ENCODE measurements around the gene STK32A.

Gene STK32A

DNA sequence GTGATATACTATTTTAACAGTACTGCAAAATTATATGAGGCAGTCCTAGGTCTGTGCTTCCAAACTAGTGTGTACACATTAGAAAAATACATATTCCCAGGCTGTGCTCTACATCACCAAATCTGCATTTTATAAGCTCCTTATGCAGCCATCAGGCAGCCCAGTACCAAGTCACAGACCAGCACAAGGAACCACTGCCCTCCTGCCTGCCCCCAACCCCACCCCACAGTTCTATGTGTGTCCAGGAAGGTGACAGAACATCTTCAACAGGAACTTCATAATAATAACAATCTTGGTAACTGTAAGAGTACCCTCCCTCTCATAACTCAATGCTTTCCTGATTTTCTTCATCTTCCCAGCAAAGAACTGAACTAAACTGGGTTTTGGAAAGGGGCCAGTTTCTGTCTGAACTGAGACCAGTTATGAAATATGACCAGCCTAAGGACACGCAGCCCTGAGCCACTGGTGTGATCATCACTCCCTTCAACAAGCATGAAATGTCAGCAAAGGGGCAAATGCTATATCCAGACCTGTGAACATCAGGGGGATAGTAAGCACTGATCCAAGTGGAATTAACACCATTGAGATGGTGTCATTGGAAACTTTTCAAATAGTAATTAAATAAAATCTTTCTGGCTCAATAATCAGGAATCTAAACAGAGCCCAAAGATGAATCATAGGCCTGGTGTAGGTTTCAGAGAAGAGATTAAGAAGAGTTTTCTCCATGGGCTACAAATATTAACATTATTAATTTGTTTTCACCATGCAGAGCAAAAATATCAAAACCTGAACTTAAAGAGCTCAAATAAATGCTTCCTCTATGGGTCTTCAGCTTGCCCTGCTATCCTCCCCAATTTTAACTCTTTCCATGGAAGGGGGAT is 192.9 kb downstream of the STK32A start:
- TF ChIP-seq REST (IDR thresholded peaks at IDR 0.05; ENCODE audit: insufficient replicate concordance, low read depth) (no peak), SPI1 (IDR thresholded peaks at IDR 0.05; ENCODE audit: borderline replicate concordance, low read depth) (no peak), GABPA (IDR thresholded peaks at IDR 0.05; ENCODE audit: low read depth) (no peak), CTCF (IDR thresholded peaks at IDR 0.05; ENCODE audit: insufficient read depth, low read length) (no peak), POLR2AphosphoS5 (IDR thresholded peaks at IDR 0.05; ENCODE audit: low read depth) (no peak)
- DNase-seq (ENCODE audit: low read depth in 1 of 2, low spot score in 1 of 2), result no peak
- H3K27me3 ChIP-seq (ENCODE audit: insufficient read depth, poor library complexity, severe bottlenecking), result no peaks in the 10 kb centered on the region
- no peak overlapping the region for H3K4me3 ChIP-seq (replicated peaks; ENCODE audit: insufficient read depth, low read length)
- H3K27ac ChIP-seq (replicated peaks), result no peak overlapping the region

DNA sequence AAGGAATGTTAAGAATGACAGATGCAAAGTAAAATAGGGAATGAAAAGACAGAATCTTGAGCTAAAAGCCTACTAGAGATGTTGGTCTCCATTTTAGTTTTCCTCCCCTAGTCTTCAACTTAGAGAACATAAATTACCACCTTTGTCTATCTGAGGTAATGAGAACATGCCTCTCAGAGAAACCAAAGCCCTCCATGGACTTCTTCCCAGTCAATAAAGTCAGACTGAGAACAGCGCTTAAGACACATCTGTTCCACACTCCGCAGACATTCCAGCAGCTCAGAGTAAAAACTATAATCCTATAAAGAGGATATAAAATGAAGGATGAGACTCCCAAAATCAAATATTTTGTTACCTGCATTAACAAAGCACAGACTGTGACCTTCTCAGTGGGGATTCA is 195.8 kb downstream of the STK32A start:
- no peak for DNase-seq (ENCODE audit: low read depth in 1 of 2, low spot score in 1 of 2)
- Histone ChIP-seq H3K27me3 (ENCODE audit: insufficient read depth, poor library complexity, severe bottlenecking) (no peaks in the 10 kb centered on the region), H3K27ac (replicated peaks) (no peak overlapping the region), H3K4me3 (replicated peaks; ENCODE audit: insufficient read depth, low read length) (no peak overlapping the region)
- TF ChIP-seq CTCF (IDR thresholded peaks at IDR 0.05; ENCODE audit: insufficient read depth, low read length), result no peak
- no peak for TF ChIP-seq POLR2AphosphoS5 (IDR thresholded peaks at IDR 0.05; ENCODE audit: low read depth)
- no peak for TF ChIP-seq SPI1 (IDR thresholded peaks at IDR 0.05; ENCODE audit: borderline replicate concordance, low read depth)

- TF ChIP-seq CTCF (IDR thresholded peaks at IDR 0.05; ENCODE audit: insufficient read depth, low read length), result no peak
- peak; percentile 89 for TF ChIP-seq SPI1 (IDR thresholded peaks at IDR 0.05; ENCODE audit: borderline replicate concordance, low read depth)
- DNase-seq (ENCODE audit: low read depth in 1 of 2, low spot score in 1 of 2), result peak in 1 of 2 experiments; percentile 32
- Histone ChIP-seq H3K27ac (replicated peaks) (no peak overlapping the region), H3K4me3 (replicated peaks; ENCODE audit: insufficient read depth, low read length) (no peak overlapping the region), H3K27me3 (ENCODE audit: insufficient read depth, poor library complexity, severe bottlenecking) (no peaks in the 10 kb centered on the region)
Observed at GRCh38 chr5:147431586-147431985, 196.8 kb downstream of the STK32A start.

- H3K4me3 ChIP-seq (replicated peaks; ENCODE audit: insufficient read depth, low read length), result no peak overlapping the region
- no peak for DNase-seq (ENCODE audit: low read depth in 1 of 2, low spot score in 1 of 2)
- no peaks in the 10 kb centered on the region for H3K27me3 ChIP-seq (ENCODE audit: insufficient read depth, poor library complexity, severe bottlenecking)
- no peak overlapping the region for H3K27ac ChIP-seq (replicated peaks)
- TF ChIP-seq GABPA (IDR thresholded peaks at IDR 0.05; ENCODE audit: low read depth) (no peak), CTCF (IDR thresholded peaks at IDR 0.05; ENCODE audit: insufficient read depth, low read length) (no peak), SPI1 (IDR thresholded peaks at IDR 0.05; ENCODE audit: borderline replicate concordance, low read depth) (no peak), REST (IDR thresholded peaks at IDR 0.05; ENCODE audit: insufficient replicate concordance, low read depth) (no peak), POLR2AphosphoS5 (IDR thresholded peaks at IDR 0.05; ENCODE audit: low read depth) (no peak)
Observed at GRCh38 chr5:147432323-147432722, 197.5 kb downstream of the STK32A start.
